CD4-positive, alpha-beta T cell treated with Interleukin-6 at 100 ng/mL for 8 hours (primary cell): ENCODE results near the gene SPATA20.

Source experiments
- DNase-seq: peaks from one replicate; pipeline ENCODE4 v3.0.0-alpha.2; 2020; ENCODE audit warnings: mixed read lengths, low spot score

The SPATA20 gene

DNA sequence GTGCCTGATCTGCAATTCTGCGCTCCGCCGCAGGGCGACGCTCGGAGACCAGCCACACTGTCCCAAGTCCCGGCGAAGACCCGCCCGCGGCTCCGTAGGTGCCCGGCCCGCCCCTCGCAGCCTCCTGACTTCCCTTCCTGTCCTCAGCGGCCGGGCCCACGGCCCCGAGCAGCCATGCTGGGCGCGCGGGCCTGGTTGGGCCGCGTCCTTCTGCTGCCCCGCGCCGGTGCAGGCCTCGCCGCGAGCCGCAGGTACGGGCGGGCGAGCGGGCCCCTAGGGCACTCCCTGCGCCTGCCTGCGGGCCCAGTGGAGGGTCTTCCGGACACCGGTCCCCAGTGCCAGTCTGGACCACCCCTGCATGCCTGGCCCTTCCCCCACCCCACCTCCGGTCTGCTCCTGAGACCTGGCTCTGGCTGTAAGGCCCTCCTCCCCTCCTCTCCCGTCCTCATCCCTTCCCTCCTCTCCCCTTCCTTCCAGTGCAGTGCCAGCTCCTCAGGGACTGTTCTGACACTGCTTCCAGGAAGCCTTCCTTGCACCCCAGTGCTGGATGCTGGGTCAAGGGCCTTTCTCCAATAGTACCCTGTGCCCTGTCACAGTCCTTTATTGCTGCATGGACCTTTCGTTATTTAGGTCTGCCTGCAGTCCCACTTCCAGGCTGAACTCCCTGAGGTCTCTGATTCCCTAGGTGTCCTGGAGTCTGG lies at the start of gene SPATA20:
Gene SPATA20 (plus strand): TSS at position 140 of the 701 bp plus-strand sequence. CDS start 35 bp downstream, at position 175.
- peak; percentile 89 for DNase-seq

DNA sequence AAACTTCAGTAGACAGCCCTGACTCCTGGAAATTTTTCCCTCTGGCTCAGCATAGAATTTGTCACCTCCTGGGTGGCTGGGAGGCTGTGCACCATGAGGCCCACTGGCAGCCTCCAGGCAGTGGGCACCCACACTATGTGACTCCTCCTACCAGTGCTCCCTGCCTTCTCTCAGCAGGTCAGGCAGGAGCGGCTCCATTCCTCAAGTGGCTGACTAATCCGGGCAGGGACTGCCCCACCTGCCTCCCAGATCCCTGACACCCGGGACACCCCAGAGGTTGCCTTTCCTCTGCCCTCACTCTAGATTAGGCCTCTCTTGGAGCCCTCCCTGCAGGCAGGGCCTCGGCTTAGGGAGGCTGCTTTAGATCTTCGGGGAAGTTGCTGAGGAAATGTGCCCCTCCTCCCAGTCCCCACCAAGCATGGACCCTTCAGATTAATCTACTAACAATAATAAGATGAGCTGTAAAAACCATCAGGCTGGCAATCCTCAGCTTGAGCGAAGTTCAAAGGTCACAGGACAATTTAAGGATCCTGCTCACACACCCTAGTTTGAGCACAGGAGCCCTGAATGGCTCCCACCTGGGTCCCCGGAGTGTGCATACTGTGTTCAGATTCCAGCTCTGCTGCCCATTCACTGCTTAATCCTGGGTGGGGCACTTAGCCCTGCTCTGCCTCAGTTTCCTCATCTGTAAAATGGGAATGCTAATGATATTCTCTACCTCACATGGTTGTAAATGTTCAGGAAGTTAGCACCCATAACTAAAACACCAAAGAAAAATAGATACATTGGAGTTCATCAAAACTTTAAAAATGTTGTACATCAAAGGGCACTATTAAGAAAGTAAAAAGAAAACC lies 48.7 kb upstream of the SPATA20 start:
- no peak for DNase-seq

DNA sequence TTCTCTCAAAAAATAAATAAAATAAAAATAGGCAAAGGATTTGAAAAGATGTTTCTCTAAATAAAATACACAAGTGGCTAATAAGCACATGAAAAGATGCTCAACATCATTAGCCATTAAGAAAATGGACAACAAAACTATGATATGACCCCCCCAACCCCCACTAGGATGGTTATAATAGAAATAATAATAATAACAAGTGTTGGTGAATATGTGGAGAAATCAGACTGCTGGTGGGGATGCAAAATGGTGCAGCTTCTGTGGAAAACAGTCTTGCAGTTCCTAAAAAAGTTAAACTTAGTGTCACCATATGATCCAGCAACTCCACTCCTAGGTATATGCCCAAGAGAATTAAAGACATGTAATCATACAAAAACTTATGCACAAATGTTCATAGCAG lies 47.7 kb upstream of the SPATA20 start:
- no peak for DNase-seq

DNA sequence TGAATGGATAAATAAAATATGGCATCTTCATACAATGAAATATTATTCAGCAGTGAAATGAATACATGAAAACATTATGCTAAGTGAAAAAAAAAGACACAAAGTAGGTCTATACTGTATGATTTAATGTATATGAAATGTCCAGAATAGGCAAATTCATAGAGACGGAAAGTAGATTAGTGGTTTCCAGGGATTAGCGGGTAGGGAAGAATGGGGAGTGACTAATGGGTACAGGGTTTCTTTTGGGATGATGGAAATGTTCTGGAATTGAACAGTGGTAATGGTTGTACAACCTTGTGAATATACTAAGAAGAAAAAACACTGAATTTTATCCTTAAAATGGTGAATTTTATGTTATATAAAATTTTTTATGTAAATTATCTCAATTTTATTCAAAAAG lies 47.3 kb upstream of the SPATA20 start:
- no peak for DNase-seq

DNA sequence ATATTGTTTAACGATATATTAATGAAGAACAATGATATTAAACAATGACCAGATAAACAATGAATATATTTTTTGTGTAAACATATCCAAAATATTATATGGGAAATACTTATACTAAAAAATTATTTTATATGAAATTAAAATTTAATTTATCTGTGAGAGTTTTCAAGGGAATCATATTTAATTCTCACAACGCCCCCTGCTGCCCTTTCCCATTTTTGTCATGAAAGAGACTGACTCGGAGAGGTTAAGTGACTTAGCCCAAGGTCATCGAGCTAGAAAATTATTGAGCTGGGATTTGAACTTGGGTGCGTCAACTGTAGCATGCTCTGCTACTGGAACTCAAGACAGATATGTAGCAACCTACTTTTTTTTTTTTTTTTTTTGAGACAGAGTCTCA lies 45.9 kb upstream of the SPATA20 start:
- no peak for DNase-seq

DNA sequence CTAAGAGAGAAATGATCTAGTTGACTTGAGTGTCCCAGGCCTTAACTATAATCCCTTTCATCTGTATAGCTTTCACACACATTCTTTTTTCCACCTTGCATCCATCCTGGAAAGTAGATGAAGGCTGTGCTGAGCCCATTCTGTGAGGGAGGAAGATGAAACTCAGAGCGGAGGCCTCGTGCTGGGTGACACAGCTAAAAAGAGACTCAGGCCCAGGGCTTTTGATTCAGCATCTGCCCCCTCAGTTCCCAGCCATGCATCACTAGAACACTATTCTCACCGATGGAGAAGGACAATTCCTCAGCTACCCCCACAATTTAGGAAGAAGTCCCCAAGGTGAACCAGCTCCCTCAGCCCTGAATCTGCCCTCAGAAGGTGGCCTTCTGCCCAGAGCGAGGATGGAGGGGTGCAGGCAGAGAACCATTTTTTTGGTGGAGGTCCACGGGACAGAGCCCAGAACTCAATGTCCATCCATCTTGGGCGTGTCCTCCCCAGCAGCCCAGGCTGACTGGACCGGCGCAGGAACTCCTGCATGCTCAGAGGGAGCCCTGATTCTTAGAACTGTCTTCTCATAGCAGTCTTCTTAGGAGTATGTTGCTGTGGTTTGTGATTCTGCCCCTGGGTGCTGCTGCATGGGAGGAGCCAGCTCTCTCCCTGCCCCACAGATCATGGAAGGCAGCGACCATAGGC lies 44.5 kb upstream of the SPATA20 start:
- no peak for DNase-seq

DNA sequence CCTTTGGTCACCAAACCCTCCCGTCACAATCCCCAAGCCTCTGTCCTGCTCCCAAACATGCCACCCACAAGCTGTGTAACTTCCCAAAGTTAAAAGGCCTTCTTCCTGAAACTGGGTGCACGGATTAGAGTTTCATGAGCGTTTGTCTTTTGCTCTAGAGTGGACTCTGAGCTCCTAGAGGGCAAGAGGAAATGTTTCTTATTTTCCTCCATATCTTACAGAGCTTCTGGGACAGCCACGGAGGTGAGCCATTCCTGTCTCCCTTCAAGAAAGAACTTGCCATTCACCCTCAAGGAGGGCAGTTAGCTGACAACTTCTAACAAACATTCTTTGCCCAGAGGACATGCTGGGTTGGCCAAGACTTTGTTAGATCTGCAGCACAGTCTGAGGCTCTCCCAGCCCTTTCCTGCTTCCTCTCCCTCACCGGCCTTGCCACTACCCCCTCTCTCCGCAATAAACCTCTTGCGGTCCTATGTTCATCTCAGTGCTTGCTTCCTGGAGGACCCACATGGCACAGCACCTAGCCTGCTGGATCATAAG lies 41.3 kb upstream of the SPATA20 start:
- DNase-seq, result no peak

DNA sequence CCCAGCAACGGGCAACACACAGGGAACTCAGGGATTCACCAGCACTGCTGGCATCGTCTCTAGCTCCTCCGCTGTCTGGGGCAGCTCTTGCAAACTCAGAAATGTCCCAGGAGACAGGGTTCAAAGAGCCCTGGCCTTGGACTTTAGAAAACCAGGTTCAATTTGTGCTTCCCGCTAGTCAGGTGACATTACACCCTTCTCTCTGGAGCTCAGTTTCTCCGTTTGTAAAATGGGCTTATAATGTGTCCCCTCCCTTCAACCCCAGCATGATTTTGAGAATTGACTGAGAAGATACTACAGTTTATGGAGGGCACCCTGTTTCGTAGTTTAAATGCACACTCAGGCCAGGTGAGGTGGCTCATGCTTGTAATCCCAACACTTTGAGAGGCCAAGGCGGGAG lies 40.7 kb upstream of the SPATA20 start:
- DNase-seq, result no peak

DNA sequence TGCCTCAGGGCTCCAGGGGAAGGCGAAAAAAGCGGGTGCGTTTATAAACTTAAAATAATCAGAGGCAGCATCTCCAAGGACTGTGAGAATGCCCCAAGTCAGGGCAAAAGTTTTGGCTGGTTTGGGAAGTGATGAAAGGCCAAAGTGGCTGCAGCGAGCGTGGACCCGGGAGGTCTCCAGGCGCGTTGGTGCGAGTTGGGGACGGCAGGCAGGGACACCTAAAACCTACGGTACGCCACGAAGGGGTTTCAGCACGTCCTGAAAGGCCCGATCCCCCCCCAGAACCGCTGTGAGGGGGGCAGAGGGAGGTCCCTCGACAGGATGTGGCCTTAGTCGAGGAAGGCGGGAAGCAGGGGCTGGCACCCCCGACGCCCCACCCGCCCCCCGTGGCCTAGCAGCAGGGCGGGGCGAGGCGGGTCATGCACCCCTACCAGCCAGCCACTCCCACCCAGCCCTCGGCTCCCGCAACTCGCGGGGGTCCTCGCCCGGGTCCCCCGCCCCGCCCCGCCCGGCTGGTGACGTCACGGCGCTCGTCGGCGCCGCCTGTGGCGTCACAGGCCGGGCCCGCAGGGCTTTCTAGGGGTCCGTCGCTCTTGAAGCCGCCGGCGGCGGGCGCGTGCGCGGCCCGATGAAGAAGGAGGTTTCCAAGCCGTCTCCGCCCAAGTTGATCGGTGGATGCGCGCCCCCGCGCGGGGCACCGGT lies 39.0 kb upstream of the SPATA20 start, which contains the start of gene MYCBPAP:
Gene MYCBPAP (plus strand): TSS at position 569 of the 702 bp plus-strand sequence. CDS start 236 bp downstream, outside the sequence.
- peak; percentile 64 for DNase-seq

DNA sequence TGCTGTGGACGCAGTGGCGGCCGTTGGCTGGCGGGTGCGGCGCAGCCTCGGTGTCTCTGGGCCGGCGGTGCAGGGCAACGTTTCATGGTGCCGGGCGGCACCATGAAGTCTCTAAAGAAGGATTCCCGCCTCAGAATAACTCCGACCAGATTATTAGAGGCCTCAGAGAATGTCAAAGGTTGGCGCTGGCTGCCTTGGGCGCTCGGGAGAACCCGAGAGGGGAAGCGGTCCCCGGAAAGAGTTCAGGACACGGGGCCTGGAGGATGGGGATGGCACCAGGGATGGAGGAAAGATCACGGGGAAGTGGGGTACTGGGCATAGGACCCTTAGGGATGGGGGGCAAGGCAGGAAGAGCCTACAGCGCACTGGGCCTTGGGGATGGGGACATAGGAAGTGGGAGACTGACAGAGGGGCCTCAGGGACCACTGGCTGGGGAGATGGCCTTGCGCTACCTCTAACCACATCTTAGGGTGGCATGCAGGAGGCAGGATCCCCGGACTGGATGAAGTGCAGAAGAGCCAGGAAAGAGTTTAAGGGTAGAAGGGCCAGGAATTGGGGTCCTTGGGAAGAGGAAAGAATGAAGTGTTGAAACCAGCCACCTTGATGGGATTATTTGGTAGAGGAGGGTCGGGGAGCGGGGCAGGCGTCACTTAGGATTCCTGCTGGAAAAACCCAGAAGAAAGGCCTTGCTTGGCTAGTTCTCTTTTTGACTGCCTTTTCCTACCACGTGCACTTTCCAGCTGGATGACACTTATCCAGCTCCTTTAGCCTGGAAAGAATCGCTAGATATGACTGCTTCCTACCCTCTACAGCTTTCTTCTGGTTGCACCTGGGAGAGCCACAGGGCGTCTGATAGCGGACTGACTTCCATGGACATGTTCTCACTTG lies 38.2 kb upstream of the SPATA20 start:
- no peak for DNase-seq

DNA sequence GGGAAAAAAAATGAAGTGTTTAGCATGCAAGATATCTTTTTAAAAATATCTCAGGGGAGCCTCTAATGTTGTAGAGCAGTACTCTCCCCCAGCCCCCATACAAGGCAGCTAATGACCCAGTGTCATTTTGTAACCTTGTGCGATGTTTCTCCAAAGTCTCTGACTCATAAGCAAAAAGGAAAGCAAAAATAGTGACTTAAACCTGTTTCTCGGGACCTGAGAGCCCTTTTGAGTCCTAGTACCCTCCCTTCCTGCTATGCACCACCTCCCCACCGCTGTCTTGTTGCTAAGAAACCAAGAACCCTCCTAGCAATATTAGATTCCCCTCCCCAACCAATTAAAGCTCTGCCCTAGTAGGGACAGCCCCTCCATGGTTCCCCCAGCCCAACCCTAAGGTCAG lies 35.9 kb upstream of the SPATA20 start:
- peak; percentile 46 for DNase-seq

DNA sequence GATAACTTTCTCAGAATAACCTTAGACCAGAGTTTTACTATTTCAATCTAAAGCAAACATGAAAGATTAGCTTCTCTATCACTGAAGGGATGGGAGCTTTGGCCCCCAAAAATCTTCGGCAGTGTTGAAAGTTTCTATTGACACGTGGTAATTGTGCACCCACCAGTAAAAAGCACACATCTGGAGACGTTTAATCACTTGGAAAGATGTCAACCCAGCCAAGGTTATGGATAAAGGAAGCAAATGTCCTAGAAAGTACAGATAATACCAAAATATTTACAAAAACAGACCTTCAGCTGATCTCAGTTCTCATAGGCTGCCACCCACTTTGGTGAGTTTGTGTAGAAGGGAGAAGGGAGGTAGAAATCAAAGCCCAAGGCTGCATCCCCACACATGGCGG lies 33.5 kb upstream of the SPATA20 start:
- DNase-seq, result no peak

DNA sequence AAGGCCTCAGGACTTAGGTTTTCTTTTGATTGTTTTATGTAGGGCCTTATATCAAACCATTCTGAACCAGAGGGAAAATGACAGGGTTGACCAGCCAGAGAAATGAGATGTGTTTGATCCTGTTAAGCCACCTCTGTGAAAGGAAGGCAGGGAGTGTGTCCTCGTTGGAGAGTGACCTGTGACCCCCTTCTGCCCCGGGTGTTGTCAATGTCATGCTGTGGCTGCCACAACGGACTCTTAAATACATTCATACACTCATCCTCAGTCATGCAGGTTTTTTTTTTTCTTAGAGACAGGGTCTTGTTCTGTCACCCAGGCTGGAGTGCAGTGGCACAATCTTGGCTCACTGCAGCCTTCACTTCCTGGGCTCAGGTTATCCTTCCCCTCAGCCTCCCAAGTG lies 32.6 kb upstream of the SPATA20 start:
- DNase-seq, result no peak

DNA sequence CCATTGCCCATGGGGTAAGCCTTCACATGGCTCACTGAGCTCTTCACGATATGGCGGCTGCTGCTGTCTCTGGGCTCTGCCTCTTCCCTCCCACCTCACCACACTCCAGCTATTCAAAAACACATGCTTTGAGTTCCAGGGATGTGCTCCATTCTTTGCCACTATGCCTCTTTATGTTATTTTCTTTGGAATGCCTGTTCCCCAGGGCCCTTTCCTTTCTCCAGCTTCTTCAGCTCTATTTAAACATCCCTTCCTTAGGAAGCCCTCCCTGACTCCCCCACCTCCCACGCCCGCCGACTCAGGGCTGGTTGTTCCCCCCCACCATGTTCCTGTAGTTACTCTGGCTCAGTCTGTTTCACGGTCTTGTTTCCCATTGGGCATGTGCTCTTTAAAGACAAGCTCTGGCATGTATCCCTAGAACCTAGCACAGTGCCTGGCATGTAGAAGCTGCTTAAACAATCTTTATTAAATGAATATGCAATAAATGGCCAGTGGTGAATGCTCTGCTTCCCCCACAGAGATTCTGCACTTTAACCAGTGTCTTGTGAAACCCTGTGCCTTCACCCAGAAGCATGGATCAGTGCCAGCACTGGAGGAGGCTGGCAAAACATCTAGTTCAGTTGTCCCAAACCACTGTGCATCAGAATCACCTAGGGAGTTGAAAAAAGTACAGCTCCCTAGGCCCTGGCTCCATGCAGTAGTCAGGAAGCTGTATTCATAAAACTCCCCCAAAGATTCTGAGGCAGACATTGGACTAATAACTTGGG lies 31.9 kb upstream of the SPATA20 start:
- no peak for DNase-seq

DNA sequence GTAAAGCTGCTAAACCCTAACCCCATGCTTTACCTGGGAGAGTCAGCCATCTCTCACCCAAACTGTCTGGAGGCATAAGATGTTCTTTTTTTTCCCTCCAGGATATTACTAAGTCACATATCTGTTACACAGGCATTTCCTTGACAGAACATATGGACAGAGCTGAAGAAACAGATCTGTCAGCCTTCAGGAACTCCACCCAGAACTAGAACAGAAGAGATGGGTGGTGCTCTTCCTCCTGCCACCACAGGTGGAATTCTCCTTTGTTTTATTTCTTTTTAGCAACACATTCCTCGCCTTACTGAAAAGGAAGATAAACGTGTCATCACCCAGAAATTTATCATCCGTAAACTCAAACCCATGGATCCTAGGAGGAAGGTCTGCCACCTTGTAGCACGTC lies 30.0 kb upstream of the SPATA20 start:
- DNase-seq, result no peak

DNA sequence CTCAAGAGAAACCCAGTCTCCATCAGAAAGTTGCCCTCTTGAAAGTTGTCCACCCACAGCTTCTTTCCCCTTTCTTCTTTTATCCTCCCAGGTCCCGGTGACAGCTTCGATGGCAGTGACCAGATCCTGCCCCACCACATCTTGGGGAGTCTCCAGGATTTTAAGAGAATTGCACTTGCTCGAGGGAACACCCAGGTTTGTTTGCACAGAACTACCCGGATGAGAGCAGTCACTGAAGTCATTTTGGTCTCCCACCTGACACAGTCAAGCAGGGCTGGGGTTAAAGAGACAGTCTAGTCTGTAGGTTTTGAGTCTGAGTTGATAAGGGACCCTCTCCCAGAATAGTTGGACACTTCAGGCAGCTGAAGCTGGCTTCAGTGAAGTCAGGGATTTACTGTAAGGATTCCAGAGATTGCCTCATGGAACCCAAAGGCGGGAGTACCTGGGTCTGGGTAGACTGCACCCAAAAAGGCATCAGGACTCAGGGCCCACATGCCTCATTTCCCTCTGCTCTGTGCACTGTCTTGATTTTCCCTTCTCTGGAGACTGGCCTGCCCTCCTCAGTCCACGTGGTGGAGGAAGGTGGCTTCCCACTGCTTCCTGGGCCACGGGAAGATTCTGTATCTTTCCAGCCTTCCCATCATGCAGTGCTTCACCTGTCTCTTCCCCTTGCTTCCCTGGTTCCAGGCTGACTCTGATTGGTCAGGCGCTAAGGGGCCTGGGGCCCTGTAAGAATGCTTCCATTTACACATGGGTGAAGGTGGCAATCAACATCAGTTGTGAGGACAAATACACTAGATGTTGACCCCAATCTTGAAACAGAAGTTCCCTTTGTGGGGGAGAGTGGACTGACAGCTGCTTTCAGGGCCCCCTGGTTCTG lies 29.2 kb upstream of the SPATA20 start:
- DNase-seq, result no peak

DNA sequence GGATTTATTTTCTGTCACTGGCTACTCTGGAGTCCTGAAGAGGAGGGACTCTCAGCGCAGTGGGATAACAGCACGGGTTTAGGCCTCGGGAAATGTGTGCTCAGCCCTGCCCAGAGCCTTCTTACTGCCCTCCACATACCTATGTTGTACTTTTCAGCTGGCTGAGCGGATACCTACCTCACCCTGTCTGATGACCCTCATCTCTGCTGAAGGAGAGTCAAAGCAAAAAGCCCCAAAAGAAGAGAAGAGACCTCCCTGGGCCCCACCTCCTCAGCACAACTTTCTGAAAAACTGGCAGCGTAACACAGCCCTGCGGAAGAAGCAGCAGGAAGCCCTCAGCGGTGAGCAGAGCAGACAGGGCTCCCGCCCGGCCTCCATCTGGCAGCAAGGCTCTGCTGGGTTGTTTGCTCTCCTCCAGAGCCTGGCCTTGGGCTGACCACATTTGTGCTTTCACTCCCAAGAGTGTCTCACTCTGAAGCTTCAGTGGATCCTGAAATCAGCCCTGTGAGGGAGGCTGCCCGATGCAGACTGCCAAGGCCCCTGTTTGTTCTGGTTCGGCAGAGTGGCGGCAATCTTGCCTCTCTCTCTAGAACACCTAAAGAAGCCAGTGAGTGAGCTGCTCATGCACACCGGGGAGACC lies 28.5 kb upstream of the SPATA20 start:
- no peak for DNase-seq

DNA sequence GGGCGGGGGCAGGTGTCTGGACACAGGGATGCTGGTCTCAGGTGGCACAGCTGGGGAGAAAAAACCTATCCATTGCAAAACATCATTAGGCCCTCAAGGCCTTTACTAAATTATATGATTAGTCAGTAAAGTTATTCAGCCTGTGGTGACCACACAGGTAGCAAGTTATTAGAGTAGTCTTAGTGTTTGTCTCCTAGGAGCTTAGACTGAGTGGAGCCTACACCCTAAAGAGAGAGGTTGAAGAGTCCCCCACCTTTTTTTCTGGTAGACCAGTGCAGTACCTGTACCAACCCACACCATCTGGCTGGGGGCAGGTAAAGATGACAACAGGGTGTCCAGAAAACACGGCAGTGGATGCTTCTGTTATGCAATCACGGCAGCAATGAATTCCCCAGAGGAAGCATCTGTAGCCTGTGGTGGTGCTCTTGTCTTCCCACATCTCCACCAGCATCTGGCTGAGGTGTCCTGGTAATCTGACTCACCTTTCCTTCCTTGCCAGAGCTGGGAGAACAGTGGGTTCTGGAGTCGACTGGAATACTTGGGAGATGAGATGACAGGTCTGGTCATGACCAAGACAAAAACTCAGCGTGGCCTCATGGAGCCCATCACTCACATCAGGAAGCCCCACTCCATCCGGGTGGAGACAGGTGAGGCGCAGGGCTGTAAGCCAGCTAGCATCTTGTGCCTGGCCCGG lies 27.7 kb upstream of the SPATA20 start:
- DNase-seq, result no peak
